NCI-H146 (cell line): ENCODE results near the gene IPO4.
A peak's percentile ranks its signal among the peaks of the same experiment; 100 is the strongest.
"Not testable (repeated sequence)": the region's sequence is repeated elsewhere in the genome, so short reads cannot be mapped to it uniquely, and the experiment has no call there.

Experiments used
- DNase-seq: peaks from one replicate; lab custom pipeline; 2025; lab: John Stamatoyannopoulos, UW

Gene IPO4

DNA sequence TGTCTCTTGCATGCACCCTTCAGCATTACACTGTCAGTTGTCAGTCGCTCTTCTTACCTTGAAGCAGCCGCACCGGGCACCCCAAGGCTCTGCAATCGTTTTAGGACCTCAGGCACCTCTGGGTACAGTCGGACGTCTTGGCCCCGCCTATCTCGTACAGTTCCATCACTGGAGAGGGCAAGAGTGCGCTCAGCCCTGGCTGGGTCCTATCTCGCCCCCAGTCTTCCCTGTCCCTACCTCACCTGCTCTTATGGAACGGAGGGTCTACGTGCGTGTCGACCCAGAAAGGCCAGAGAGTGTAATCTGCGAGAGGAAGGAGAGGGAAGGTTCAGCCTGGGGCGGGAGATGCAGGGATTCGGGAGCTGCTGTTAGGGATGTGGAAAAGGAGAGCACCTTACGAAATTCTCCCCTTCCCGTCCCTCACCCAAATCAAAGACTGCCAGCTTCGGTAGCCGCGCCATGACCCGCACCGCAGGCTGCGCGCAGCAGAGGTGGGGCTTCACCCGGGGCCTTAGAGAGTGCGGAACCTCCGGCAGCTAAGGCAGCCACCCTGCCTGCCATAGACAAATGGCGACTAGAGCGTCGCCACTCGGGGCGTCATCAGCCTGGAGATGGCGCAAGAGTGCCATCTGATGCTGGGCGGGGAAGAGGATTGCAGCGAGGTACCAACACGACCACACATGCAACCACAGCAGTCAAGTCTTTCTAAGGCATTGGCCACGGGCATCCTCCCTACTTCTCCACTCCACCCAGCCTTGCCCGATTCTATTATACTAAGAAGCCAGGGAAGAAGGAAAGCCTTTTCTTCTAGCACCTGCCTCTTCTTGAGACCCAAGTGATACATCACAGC, 27.1 kb upstream of the IPO4 start, which contains the start of gene MDP1:
Gene MDP1 (minus strand): TSS at position 572 of the 850 bp plus-strand sequence. CDS start 111 bp downstream, at position 461.
- DNase-seq = peak; percentile 89

DNA sequence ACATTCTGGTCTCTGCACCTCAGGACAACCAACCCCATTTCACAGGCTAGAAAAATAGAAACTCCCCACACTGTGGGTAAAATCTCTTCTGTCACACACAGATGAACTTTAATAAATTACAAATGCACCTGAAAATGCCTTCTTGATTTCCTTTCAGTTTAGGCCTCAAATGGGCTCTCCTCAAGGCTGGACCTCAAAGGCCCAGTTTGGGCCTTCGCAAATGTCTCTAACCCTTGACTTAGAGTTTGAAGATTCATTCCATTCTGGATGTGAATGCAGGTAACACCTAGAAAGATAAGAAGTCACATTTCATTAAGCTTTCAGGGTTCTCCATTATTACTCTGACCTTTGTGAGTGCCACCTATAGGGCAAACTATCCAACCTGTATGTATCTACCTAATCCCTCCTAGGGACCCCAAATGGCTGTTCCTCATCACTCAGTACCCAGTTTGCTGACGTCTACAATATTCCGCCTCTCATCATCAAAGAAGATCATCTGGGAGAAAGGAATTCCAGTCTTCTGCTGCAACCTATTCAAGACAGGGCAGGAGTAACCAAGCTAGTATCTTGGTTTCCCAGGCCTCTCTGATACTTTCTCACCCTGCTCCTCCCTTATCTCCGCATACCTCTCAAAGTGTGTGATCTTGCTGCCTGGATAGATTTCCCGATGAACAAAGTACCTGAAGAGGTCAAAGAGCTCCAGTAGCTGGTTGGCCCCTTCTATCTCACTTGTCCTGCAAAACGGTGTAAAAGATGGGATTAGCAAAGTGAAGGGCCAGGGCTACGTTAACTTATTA, 25.4 kb upstream of the IPO4 start:
- DNase-seq = no peak

DNA sequence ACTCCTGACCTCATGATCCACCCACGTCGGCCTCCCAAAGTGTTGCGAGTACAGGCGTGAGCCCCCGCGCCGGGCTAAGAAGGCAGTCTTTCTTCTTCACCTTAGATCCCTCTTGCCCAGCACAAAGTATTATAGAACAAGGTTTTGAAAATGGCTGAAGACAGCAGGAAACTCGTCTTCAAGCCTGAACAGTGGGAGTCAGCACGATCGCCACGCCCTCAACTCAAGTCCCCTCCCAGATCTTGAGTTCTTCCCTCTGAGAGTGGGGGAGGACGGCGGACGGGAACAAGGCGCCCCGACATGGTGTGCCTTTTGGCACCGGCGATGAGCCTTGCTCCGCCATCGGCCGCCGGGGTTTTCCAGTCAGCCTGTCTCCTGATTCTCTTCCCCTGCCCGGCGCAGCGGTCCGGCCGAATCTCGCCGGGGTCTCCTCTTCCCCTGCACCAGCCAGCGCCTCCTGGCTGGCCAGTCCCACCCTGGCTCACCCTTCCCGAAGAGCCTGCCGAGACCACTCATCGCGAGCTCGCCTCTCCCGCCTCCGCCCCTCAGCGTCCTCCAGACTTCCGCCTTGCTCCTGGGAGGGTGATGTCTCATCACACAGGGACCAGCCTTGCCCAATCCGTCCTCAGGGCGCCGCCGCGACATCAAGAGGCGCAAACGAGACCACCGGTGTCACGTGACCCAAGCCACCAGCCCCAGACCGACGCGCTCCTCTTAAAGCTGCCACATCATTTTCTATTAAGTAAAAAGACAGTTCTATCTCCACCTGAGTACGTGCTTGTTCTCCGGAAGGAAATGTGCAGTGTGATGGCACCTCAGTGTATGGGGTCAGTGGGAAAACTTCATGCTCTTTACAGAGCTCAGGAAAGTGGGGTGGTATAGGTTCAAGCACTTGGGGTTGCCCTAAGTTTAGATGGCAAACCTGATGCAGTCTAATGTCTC, 24.6 kb upstream of the IPO4 start, which contains the start of gene CHMP4A:
Gene CHMP4A (minus strand): TSS at position 565 of the 942 bp plus-strand sequence. CDS start 49 bp downstream, at position 516.
- peak; percentile 97 for DNase-seq

DNA sequence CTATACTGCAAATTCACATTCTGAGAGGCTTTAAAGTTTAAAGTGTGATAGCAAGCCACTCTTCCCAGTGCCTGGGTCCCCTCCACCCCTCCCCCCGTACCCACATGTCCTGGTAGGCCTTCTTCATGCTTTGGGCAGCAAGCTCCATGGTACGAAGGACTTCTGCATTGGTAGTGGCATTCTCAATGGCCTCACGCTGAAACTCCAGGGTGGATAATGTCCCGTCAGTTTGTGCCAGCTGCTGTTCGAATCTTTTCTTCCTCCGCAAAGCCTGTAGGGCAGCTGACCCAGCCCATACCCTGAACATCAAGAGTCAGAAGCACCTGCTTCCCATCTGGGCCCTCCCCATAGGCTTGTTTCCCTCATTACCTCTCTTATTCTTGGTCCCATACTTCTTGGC, 22.7 kb upstream of the IPO4 start:
- no peak for DNase-seq

DNA sequence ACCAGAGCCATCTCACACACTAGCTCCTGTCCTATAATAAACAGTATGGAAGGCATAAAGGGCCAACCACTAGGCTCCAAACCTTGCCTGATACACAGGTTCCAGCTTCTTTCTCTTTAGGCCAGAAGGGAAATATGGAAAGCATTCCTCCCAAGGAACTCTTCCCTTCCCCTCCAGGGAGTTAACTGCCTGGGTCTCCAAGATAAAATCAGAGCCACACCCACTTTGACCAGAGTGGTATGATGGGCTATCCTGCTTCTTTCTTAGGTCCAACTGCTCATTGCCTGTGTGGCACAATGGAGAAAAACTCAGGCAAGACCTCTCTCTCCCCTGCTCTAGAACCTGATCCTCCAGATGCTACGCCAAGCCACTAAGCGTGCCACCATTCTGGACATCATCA, 19.0 kb upstream of the IPO4 start:
- DNase-seq = no peak

DNA sequence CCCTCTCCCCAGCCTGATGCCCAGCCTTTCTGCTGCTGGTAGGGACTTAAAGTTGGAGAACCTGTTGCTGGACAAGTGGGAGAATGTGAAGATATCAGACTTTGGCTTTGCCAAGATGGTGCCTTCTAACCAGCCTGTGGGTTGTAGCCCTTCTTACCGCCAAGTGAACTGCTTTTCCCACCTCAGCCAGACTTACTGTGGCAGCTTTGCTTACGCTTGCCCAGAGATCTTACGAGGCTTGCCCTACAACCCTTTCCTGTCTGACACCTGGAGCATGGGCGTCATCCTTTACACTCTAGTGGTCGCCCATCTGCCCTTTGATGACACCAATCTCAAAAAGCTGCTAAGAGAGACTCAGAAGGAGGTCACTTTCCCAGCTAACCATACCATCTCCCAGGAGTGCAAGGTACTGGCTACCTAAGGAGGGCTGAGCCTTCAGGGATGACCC, 18.5 kb upstream of the IPO4 start:
- DNase-seq = no peak

DNA sequence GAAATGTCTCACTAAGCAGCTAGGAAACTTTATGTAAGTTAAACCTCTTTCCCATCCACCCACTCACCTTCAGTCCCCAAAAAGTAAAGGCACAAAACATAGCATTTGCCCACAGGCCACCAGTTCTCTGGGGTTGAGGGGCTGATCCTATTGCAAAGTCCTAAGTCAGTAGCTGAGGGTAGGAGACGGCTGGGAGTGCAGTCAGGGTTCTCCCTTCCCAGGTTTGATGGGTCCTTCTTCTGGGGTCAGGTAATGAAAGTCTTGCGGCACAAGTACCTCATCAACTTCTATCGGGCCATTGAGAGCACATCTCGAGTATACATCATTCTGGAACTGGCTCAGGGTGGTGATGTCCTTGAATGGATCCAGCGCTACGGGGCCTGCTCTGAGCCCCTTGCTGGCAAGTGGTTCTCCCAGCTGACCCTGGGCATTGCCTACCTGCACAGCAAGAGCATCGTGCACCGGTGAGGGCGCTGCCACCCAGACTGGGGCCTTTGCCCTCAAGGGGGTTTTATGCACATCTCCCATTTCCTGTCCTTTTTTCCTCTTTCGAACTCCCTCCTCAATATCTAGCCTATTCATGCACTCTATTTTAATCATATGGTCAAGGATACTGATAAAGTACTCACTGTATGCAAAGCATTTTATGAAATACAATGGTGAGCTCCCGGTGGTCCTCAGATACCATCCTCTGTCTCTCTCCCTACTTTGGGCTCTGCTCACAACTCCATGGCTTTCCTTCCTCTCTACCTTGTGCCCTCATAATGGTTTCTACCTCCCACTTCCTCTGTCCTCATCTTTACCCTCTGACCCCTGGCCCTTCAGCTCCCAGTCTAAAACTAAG, 17.9 kb upstream of the IPO4 start:
- no peak for DNase-seq

DNA sequence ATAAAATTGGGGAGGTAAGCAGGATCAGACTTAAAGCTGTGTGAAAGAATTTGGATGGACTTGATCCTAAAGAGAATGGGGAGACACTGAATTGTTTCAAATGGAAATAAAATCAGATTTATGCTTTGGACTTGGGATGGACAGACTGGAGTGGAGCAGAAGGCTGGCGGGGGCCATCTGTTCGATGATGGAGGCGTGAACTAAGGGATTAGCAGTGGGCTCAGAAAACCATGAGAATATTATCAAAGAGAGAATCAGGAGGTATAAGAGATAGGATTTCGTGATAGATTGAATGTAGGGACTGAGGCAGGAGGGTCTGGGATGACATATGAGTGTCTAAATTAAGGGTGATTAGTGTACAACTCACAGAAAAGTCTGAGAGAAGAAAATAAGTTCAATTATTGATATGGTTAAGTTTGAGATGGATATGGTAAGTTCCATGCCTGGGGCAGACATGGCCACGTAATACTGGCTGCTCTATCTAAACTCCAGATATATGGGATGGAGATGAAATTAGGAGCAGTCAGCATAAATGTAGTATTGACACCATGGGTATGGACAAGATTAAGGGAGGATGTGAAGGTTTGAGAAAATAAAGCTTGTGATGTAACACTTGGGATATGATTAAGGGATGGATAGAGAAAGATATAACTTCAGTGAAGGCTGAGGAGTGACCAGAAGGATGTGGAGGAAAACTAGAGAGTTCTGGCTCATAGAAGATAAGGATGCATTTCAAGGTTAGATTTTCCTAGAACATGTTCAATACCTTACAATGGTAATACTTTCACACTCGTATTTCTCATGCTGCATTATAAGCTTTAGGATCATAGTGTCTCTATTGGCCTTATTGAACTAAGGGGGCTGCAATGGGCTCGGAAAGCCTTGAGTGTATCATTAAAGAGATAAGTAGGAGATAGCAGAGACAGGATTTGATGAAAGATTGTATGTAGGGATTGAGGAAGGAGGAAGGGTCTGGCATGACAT, 15.8 kb upstream of the IPO4 start:
- DNase-seq = no peak

DNA sequence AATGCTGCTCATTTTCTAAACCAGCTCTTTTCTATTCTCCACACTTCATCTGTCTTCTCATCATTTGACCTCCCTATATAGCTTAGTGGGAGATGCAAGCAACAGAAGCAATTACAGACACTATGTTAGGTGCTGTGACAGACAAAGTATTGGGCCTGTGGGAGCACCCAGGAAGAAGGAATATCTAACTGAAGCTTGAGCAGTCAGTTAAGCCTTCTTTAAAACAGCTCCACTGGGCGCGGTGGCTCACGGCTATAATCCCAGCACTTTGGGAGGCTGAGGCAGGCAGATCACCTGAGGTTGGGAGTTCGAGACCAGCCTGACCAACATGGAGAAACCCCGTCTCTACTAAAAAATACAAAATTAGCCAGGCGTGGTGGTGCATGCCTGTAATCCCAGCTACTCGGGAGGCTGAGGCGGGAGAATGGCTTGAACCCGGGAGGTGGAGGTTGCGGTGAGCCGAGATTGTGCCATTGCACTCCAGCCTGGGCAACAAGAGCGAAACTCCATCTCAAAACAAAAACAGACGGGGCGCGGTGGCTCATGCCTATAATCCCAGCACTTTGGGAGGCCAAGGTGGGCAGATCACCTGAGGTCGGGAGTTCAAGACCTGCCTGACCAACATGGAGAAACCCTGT, 14.8 kb upstream of the IPO4 start:
- not testable (repeated sequence) for DNase-seq

DNA sequence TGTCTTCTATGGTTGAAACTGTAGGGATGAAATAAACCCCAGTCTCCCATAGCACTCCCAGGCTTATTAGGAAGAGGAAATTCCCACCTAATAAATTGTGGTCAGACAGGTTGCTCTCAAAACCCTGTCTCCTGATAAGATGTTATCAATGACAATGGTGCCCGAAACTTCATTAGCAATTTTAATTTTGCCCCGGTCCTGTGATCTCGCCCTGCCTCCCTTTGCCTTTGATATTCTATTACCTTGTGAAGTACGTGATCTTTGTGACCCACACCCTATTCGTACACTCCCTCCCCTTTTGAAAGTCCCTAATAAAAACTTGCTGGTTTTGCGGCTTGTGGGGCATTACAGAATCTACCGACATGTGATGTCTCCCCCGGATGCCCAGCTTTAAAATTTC, 13.9 kb upstream of the IPO4 start:
- not testable (repeated sequence) for DNase-seq

DNA sequence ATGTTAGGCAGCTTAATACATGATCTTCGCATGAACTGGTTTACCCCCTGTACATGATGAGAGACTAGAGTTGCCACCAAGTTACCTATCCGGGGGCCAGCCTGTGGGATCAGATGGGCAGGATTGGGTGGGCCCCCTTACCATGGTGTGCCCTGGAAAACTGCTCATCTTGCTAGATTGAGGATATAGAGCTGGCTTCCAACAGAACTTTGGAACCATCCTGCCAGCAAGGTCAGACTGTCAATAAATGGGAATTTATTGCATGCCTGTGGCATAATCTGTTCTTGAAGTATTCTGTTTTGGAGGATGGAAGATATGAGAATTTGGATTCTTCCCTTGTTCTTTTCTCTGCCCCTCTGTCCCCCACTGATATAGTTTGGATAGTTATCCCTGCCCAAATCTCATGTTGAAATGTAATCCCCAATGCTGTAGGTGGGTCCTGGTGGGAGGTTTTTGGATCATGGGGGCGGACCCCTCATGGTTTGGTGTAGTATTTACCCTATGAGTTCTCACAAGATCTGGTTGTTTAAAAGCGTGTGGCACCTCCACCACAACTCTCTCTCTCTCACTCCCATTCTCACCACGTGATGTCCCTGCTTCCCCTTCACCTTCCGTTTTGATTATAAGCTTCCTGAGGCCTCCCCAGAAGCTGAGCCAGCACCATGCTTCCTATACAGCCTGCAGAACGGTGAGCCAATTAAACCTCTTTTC, 10.4 kb upstream of the IPO4 start:
- no peak for DNase-seq

DNA sequence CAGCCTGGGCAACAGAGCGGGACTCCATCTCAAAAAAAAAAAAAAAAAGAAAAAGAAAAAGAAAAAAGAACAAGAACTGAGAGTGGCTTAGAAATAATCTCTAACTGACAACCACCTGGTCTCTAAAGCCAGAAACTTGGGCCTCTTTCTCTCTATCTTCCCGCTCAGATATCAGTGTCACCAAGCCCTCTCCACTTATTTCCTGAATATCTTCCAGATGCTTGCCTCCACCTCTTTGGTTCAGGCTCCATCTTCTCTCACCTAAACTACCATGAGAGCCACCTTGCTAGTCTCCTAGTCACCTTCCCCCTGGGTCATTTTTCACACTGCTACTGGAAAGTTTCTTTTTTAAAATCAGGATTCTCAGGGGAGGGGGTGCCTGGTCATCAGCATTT, 8.4 kb upstream of the IPO4 start:
- no peak for DNase-seq

DNA sequence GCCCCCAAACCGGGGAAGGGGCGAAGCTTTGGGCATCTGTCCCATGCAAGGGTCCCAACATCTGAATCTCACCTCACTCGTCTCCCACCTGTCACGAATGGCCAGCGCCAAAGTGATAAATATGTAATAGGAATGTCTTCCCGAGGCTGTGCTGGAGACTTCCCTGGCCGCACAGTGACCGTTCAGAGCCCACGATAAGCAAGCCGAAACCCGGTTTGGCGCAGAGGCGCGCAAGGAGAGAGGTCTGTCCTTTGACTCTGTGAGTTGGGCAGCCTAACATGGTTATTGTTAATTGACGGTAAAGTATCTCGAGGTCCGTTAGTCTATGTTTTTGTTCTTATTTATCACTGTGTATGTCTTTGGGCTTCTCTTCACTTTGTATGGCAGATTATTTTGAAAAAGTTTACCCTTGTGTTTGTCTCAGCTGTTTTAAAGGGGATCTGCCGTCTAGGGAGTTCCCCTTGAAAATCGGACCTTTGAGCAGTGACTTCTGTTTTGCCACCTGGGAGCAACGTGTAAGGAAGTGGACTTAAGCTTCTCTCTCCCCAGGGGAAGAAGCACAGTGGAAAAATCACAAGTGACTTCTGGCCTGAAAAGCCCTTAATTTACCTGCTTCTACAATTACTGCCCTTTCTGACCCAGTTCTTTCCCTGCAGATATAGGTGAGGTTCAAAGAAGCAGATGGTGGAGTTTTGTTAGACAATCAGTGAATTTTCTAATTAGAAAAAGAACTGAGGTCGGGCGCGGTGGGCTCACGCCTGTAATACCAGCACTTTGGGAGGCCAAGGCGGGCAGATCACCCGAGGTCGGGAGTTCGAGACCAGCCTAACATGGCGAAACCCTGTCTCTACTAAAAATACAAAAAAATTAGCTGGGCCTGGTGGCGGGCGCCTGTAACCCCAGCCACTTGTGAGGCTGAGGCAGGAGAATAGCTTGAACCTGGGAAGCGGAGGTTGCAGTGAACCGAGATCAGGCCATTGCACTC, 7.7 kb upstream of the IPO4 start:
- DNase-seq = peak; percentile 39

DNA sequence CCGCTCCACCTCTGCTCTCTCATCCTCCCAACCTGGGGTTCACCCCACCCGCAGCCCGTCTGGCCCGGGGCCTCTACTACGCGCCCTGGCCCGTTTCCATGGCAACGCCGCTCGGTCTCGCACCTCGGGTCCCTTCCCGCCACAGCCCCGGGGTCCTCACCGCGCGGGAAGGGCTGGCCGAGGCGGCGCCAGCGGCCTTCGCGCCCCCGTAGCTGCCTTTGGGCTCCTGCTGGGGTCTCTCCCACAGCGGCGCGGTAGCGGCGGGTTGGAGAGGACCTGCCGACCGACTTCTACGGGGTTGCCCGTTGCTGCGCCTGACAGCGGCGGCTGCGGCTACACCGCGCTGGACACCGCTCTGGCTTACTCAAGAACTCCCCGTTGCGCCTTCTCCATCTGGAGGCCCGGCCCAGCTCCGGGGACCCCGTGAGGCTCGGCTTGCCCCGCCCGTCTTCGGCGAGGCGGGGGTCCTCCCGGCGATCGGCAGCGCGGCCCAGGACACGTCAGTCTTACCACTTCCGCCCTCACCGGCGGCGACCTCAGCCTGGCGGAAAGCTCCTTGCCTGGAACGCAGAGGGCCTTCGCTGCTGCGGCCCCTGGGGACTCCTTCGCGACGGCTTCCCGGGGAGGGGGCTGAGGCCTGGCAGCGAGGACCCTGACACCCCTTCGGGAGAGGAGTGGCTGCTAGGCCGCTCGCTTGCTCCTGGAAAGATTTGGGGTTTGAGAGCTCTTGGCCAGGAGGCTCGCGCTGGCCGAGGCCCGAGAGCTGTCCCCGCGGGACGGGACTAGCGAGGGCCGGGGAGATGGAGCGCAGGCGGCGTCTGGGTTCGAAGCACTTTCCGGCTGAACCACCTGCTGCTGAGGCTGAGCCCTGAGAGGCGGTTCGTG, 6.8 kb upstream of the IPO4 start, which contains the start of gene TM9SF1:
Gene TM9SF1 (minus strand): TSS at position 256 of the 885 bp plus-strand sequence. CDS start 422 bp downstream, outside the sequence.
- peak; percentile 89 for DNase-seq

DNA sequence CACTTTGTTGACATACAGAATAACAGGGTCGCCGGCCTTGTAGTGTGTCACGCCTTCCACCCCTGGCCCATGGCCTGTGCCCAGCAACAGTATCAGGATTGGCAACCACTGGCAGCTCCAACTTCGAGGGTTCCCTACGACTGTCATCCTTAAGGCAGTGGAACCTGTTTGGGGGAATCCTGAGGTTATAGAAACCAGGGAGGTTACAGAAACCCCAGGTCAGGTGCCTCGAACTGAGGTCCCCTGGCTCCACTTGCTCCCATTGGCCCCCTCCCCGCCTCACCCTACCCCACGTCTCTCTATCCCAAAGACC, 6.2 kb upstream of the IPO4 start:
- DNase-seq = no peak

DNA sequence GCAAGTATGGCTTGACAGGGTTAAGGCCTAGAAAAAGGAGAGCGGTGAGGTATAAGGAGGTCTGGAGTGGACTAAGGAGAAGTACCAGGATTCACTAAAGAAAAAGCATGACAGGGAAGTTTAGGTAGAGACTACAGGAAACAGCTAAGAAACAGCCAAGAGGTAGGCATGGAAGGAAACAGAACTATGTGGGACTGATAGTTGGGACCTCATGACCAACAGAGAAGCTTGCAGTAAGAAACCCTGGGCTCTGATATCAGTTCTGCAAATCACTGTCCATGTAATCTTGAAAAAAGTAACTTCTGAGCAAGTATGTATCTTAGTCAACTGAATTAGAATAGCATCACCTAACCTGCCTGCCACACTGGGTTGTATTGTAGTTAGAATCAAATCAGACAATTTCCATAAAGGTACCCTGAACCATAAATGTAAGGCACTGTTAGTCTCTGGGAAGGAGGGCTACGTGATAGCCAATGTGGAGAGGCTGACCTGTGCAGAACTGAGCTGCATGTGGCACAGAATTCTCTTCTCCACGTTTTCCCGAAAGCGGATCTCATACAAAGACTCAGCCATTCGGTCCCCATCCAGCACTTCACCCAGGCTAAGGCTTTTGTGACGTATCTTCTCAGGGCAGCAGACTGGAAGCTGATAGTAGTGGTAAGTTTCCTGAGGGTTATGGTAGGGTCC, 5.7 kb upstream of the IPO4 start:
- no peak for DNase-seq
